Hepatocyte (in vitro differentiated cells): ENCODE data around the gene EFNA4.

Experiments used
- EZH2 ChIP-seq: fragments of 200-600 bp; sonication (generic); IDR thresholded peaks from 2 replicates; pipeline ENCODE4 v1.6.1; 2016; ENCODE audit warnings: antibody characterized with exemption, mild to moderate bottlenecking, borderline replicate concordance
- EZH2phosphoT487 ChIP-seq: fragments of 200-600 bp; sonication (generic); IDR thresholded peaks from one replicate; pipeline ENCODE4 v1.6.1; 2018; ENCODE audit warnings: antibody characterized with exemption, mild to moderate bottlenecking, low read depth, moderate library complexity; ENCODE audit not compliant: unreplicated experiment, severe bottlenecking
- TF ChIP-seq, protein P1 (sequence below): fragments of 200-600 bp; sonication (generic); IDR thresholded peaks from 2 replicates; pipeline ENCODE4 v1.5.1; 2016; ENCODE audit warnings: antibody characterized with exemption, mild to moderate bottlenecking; ENCODE audit not compliant: poor library complexity

DNA sequence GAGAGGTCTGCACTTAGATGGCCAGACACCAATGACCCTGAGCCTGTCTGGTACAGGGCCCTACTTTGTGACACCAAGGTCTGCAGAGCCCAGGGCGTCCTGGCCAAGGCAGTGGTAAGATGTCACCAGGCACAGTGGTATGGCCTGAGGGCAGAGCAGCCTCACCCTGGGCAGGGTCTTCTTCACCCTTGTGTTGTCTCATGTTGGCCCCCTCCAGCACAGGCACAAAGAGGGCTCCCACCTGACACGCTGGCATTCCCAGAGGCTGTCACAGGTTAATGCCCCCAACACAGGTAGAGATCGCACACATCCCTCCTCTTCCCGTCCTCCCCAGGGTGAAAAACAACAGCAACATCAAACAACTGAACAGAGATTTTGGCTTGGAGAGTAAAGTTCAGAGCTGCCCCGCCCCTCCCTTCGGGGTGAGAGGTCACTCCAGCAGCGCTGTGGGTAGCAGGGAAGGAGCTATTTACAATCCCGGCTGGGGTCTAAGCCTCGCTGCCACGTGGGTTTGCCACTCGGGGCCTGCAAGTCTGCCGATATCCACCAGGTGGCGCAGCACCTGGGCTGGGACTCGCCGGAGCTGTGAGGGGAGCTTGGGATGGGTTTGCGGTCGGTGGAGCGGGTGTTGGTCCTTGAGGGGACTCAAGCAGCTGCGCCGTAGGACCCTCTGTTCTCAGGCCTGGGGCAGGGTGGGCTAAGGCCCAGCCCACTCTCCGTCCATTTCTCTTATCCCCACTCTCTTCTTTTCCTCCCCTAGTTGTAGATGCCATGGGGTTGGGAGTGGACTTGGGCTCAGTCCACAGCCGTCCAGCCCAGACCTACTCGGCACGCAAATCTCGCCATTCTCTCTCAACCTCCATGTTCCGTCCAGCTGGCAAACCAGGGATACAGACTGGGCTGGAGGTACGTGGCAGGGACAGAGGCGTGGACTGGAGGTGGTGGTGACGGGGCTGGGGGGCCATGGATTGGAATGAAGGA is 27.8 kb downstream of the EFNA4 start:
- no peak for TF ChIP-seq EZH2phosphoT487
- no peak for TF ChIP-seq EZH2
- TF ChIP-seq, protein P1, sequence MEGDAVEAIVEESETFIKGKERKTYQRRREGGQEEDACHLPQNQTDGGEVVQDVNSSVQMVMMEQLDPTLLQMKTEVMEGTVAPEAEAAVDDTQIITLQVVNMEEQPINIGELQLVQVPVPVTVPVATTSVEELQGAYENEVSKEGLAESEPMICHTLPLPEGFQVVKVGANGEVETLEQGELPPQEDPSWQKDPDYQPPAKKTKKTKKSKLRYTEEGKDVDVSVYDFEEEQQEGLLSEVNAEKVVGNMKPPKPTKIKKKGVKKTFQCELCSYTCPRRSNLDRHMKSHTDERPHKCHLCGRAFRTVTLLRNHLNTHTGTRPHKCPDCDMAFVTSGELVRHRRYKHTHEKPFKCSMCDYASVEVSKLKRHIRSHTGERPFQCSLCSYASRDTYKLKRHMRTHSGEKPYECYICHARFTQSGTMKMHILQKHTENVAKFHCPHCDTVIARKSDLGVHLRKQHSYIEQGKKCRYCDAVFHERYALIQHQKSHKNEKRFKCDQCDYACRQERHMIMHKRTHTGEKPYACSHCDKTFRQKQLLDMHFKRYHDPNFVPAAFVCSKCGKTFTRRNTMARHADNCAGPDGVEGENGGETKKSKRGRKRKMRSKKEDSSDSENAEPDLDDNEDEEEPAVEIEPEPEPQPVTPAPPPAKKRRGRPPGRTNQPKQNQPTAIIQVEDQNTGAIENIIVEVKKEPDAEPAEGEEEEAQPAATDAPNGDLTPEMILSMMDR: peak; percentile 92
